ENCODE data around the gene COL27A1.
"Not testable (repeated sequence)": the region's sequence is repeated elsewhere in the genome, so short reads cannot be mapped to it uniquely, and the experiment has no call there.

DNA sequence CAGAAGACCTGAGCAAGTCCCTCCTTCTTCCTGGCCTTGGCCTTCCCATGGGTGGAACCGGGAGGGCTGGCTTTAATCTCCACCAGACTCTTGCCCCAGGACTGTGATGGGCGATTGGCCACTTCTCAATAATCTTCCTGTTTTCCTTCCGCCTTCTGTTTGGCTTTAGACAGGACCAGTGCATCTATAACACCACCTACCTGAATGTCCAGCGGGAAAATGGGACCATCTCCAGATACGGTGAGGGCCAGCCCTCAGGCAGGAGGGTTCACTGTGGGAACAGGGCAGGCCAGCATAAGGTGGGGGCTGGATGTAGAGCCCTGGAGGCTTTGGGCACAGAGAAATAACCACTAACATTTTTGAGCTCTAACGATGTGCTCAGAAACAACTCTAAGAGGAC is 168.5 kb downstream of the COL27A1 start:
- TF ChIP-seq, protein P1, sequence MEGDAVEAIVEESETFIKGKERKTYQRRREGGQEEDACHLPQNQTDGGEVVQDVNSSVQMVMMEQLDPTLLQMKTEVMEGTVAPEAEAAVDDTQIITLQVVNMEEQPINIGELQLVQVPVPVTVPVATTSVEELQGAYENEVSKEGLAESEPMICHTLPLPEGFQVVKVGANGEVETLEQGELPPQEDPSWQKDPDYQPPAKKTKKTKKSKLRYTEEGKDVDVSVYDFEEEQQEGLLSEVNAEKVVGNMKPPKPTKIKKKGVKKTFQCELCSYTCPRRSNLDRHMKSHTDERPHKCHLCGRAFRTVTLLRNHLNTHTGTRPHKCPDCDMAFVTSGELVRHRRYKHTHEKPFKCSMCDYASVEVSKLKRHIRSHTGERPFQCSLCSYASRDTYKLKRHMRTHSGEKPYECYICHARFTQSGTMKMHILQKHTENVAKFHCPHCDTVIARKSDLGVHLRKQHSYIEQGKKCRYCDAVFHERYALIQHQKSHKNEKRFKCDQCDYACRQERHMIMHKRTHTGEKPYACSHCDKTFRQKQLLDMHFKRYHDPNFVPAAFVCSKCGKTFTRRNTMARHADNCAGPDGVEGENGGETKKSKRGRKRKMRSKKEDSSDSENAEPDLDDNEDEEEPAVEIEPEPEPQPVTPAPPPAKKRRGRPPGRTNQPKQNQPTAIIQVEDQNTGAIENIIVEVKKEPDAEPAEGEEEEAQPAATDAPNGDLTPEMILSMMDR (IDR thresholded peaks at IDR 0.05; ENCODE audit: poor library complexity) = not testable (repeated sequence)
- not testable (repeated sequence) for TF ChIP-seq EZH2 (IDR thresholded peaks at IDR 0.05; ENCODE audit: borderline replicate concordance); EZH2phosphoT487 (IDR thresholded peaks at IDR 0.05; ENCODE audit: low read depth, severe bottlenecking, unreplicated experiment)
